NCI-H526 treated with DMSO at 0.1 percent for 48 hours (cell line): ENCODE results near the gene LRFN5.
"Not testable (repeated sequence)": the region's sequence is repeated elsewhere in the genome, so short reads cannot be mapped to it uniquely, and the experiment has no call there.

Experiments used
- DNase-seq: peaks from one replicate; lab custom pipeline; 2025; lab: John Stamatoyannopoulos, UW

Gene LRFN5

GRCh38 chr14:41606532-41607303 is at the start of gene LRFN5:
LRFN5 (plus strand) TSS chr14:41606876.
- no peak for DNase-seq

GRCh38 chr14:41558490-41558889 is 48.2 kb upstream of the LRFN5 start:
- DNase-seq, result no peak

GRCh38 chr14:41566864-41567263 is 39.8 kb upstream of the LRFN5 start:
- DNase-seq, result not testable (repeated sequence)

GRCh38 chr14:41568979-41569378 is 37.7 kb upstream of the LRFN5 start:
- no peak for DNase-seq

- DNase-seq, result no peak
Measured at GRCh38 chr14:41570415-41571155, 36.1 kb upstream of the LRFN5 start.

- DNase-seq, result no peak
Measured at GRCh38 chr14:41586237-41586636, 20.4 kb upstream of the LRFN5 start.

- no peak for DNase-seq
Measured at GRCh38 chr14:41597647-41598046, 9.0 kb upstream of the LRFN5 start.

- not testable (repeated sequence) for DNase-seq
Measured at GRCh38 chr14:41599805-41600385, 6.8 kb upstream of the LRFN5 start.

GRCh38 chr14:41604721-41605531 is 1.8 kb upstream of the LRFN5 start:
- no peak for DNase-seq

GRCh38 chr14:41605550-41606281 is 960 bp upstream of the LRFN5 start:
- DNase-seq, result no peak

- no peak for DNase-seq
Measured at GRCh38 chr14:41606282-41606531, 469 bp upstream of the LRFN5 start.

GRCh38 chr14:41607304-41607775 is 664 bp downstream of the LRFN5 start:
- no peak for DNase-seq

GRCh38 chr14:41607966-41608663 is 1.4 kb downstream of the LRFN5 start:
- DNase-seq, result no peak

GRCh38 chr14:41608681-41609390 is 2.2 kb downstream of the LRFN5 start:
- no peak for DNase-seq

GRCh38 chr14:41609704-41610183 is 3.1 kb downstream of the LRFN5 start:
- no peak for DNase-seq

GRCh38 chr14:41615011-41615595 is 8.4 kb downstream of the LRFN5 start:
- no peak for DNase-seq

- no peak for DNase-seq
Measured at GRCh38 chr14:41623736-41624135, 17.1 kb downstream of the LRFN5 start.

- DNase-seq, result no peak
Measured at GRCh38 chr14:41629876-41630275, 23.2 kb downstream of the LRFN5 start.

- no peak for DNase-seq
Measured at GRCh38 chr14:41634286-41634685, 27.6 kb downstream of the LRFN5 start.
